Cardiac septum (tissue), 1 donor: ENCODE data around the gene KDM7A. TPM values are rescaled to one million over a fixed set of nuclear protein-coding genes. Genes with fewer than 3 reads are reported as not detected.
"Not testable (repeated sequence)": the region's sequence is repeated elsewhere in the genome, so short reads cannot be mapped to it uniquely, and the experiment has no call there.

Experiments used
- DNase-seq: peaks from one replicate; pipeline ENCODE4 v3.0.0-alpha.2; 2020; ENCODE audit warnings: low spot score
- intact Hi-C: fragments of 100-400 bp; cut with DNase I; formaldehyde crosslinking; loops from one replicate; pipeline ENCODE4 v1.14.0; 2022
- total RNA-seq: library from RNA; stranded (reverse); fragmentation: NEBNext Ultra II Directional; extraction: Animal tissue kit (Norgen Biotek cat#: 25700); gene quantifications from one replicate; pipeline ENCODE4 v1.2.1, GENCODE V29; 2021
- donor health status: DM: no; HTN: no; CAD: no.

KDM7A gene
- total RNA-seq, 1 donor from 2014 or later = 11.8 TPM

DNA sequence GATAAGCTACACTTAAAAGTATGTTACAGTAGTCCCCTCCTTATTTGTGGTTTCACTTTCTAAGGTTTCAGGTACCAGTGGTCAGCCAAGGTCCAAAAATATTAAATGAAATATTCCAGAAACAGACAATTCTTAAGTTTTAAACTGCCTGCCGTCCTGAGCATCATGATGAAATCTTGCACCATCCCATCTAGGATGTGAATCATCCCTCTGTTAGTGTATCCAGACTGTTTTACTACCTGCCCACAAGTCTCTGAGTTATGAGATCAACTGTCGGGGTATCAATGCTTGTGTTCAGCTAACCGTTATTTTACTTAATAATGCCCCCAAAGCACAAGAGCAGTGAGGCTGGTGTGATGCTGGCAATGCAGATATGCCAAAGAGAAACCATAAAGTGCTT is 11.4 kb downstream of the KDM7A start:
- intact Hi-C loops = no loop called here
- DNase-seq = no peak

DNA sequence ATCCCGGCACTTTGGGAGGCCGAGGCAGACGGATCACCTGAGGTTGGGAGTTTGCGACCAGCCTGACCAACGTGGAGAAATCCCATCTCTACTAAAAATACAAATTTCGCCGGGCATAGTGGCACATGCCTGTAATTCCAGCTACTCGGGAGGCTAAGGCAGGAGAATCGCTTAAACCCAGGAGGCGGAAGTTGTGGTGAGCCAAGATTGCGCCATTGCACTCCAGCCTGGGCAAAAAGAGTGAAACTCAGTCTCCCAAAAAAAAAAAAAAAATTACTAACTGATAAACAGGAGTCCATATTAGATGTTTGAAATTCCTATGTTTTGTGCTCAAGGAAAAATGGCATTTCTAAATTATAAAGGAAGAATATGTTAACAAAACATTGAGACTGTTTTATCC is 14.7 kb downstream of the KDM7A start:
- DNase-seq, intact Hi-C loops: not testable (repeated sequence)

DNA sequence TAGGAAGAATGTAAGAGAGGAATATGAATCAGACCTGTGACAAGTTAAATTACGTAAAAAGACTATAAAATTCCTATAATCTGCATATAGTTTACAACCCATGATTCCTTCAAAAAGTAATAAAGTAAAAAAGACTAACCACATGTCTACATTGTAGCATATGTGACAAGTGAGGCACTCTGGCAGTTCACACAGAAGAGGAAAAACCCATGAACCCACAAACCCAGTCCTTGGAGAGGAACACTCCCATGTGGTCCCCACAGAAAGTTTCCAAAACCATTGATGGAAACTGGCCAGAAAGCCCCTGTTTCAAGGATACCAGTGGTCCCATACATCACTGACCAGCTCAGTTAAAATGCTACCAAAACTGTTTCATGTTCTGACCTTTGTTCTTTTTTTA is 15.7 kb downstream of the KDM7A start:
- intact Hi-C loops = no loop called here

DNA sequence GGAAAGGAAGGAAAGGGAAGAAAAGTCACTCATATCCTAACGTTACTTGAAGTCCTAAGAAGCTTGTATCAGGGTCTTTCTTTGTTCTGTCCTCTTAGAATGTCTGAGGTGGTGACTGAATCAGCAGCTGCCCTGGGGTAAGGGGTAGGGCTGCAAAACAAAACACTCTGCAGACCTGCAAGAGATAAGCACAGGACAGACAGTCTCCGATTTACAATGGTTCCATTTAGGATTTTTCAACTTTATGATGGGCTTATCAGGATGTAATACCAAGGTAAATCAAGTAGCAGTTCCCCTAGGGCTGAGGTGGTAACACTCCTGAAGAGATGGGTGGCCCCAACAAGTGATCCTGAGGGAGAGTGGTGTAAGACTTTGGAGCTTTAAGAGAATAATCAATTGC is 16.5 kb downstream of the KDM7A start:
- no peak for DNase-seq
- intact Hi-C loops = no loop called here

More for the DNA sequence above, 15.7 kb downstream of the KDM7A start:
- DNase-seq = no peak

DNA sequence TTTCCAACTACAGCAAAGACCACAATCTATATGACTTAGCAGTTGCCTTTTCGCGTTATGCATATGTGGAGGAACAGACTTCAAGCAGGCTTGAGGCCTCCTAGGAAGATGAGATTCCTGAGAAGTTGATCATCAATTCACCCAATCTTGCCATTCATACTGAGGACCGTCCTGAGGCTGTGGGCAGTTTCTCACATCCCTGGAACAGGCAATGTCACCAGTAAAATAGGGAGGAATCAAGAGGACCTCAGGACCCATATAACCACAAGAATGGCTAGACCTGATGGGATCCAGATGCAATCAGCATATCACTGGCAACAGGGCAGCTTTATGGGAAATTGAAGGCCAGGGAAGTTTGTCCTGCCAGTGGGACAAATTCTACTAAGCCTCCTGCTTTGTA is 17.3 kb downstream of the KDM7A start:
- DNase-seq = no peak
- intact Hi-C loops = no loop called here

DNA sequence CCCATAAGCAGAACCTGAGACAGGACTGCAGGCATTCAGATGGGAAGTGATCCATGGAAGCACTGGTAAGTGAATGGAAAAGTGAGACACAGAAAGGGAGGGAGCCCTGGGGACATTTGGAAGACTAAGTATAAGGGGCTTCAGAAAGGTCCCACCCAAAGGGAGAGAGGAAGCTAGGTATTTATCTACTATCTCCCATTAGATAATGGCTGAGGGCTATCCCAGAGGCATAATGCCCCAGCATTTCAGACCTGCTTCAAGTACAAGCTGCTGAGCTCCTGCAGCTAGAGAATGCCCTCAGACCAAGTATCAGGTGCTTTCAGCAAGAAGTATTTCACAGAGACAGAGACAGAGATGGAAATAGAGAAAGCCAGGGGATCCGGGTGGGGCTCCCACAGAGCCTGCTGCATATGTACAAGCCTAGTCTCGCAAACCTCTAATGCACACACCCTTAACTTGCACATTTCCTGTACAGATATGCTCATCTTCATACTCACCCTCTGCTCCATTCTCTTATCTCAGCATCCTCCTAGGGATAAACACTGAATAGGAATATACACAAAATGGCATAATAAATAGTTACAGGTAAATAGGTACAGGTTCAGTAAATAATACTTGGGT is 20.2 kb downstream of the KDM7A start:
- intact Hi-C loops = no loop called here
- no peak for DNase-seq

DNA sequence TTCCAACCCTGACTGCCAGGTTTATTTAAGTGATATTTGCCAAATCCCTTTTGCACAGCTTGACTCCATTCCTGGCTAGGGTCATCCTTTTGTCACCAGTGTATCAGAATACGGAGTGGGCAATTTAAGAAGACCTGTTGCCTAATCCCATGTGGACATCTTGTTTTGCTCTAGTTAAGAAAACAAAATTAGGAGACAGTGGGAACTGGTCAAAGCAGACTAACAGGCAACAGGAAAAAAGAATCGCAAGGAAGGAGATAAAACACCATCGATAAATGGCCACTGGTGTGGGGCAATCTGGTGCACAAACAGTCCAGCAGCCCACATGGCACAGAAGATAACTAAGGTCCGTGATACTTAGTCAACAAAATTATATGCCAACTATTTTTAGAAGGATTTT is 21.4 kb downstream of the KDM7A start:
- DNase-seq = no peak
- intact Hi-C loops = no loop called here

DNA sequence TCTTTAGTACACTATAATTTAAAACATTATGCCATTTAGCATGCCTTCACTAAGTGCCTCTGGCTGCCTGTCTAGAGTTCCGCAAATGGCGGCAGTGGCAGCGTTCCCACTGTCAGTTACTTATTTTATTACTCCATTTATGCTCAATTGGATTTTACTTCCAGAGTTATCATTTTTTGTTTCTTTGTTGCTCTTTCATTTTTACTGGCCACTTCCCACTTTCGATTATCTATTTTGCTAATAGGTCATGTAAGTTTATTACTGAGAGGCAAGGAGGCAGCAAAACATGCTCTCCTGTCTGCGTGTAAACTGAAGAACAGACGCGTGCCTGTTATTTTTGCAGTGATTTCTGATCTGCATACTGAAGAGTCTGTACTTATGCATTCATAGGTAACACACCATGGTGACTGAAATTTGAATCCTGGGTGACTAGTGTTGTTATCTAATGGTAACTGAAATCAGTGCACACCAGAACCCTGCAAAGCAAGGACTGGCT is 23.1 kb downstream of the KDM7A start:
- DNase-seq = no peak
- intact Hi-C loops = no loop called here

DNA sequence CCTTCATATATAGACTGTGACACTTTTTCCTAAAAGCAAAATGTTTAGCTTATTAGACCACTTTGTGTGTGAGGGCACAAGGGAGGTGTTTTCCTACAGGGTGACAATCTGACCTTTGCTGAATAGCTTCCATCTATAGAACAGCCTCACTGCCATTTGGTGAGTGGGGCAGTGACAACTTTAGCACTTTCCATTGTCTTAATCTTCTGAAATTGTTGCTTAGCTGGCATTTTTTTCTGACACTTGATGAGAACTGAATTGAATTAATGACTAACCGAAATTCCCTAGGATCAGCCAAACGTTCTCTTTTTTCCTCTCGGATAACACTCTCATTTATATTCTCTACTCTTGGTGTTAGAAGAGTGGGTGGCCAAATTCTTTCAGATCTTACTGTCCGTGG is 30.2 kb downstream of the KDM7A start:
- DNase-seq = no peak
- intact Hi-C loops = no loop called here

DNA sequence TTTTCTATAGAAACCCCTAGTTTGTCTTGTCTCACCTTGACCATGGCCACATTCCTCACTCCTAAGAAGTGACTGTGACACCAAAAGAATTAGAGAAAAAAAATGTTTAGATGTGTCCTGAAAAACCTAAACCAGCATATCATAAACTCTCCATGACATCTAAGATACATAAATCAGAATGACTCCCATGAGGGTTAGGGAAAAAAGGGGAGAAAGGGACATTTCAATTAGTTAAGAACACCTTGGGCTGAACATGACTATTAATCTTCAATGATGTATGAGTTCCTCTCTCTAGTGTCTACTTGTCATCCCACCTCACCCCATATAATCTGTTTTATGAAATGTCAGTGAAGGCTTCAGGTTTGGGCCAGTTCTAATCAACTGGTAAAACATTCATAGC is 31.1 kb downstream of the KDM7A start:
- intact Hi-C loops = no loop called here
- DNase-seq = no peak

DNA sequence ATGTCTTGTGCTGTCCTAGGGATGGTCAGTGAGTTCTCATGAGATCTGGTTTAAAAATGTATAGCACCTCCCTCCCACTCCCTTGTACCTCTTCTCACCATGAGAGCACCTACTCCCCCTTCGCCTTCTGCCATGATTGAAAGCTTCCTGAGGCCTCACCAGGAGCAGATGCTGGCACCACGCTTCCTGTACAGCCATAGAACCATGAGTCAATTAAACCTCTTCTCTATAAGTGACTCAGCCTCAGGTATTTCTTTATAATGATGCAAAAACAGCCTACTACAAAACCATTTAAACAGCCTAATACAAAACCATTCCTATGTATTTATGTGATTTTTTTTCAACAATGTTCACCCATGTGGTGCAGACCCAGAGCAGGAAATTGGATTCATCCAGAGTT is 32.0 kb downstream of the KDM7A start:
- DNase-seq = no peak
- intact Hi-C loops = no loop called here

DNA sequence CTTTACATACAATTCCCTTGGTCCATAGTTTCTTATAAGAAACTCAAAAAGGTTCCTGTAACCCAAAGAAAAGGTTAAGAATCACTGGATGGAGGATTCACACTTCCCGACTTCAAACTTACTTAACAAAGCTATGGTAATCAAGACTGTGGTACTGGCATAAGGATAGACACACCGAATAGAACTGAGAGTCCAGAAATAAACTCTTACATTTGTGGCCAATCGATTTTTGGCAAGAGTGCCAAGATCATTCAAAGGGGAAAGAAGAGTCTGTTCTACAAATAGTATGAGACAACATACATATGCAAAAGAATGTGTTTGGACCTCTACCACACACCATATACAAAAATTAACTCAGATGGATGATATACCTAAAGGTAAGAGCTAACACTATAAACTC is 32.8 kb downstream of the KDM7A start:
- DNase-seq = no peak
- intact Hi-C loops = no loop called here

DNA sequence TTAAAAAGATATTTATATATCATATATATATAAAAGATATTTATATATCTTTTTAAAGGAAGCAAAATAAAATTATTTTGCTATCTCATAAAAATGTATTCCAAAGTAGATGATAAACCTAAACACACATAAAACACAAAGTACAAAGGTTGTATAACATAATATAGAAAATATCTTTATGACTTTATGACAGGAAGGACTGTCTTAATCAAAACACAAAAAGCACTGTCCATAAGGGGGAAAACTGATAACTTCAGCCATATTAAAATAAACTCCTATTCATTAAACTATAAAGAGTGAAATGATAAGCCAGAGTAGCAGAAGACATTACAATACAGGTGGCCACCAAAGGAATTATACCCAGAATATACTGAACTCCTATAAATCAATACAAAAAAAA is 34.8 kb downstream of the KDM7A start:
- intact Hi-C loops = no loop called here

DNA sequence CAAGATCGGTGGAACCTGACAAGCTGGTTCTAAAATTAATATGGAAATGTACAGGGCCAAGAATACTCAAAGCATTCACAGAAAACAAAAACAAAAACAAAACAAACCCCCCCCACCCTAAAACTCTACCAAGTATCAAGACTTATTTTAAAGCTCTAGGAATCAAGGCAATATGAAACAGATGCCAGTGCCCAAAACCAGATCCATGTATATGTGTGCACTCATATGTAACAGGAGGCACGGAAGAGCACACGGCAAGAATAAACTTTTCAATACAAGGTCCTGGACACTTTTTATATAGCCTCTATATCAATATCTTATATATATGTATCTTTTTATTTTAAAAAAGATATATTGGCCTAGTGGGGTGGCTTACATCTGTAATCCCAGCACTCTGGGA is 35.5 kb downstream of the KDM7A start:
- no peak for DNase-seq
- intact Hi-C loops = no loop called here

More for the DNA sequence above, 34.8 kb downstream of the KDM7A start:
- no peak for DNase-seq

DNA sequence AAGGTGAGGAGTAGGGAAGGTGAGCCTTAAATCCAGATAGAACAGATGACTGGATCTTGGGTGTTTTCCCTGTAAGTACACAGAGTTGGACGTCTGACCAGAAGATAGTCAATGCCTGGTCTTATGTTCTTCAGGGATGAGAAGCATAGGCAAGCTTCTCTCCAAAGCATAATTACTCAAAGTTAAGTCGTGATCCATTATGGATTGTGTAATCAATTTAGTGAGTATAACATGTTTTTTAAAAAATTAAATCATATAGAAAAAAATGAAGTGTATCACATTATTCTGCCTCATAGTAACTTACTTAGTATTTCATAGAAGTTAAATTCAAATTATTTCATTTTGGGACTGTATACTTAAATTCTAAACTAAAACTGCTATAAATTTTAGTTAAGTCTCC is 39.7 kb downstream of the KDM7A start:
- intact Hi-C loops = no loop called here
- DNase-seq = no peak

DNA sequence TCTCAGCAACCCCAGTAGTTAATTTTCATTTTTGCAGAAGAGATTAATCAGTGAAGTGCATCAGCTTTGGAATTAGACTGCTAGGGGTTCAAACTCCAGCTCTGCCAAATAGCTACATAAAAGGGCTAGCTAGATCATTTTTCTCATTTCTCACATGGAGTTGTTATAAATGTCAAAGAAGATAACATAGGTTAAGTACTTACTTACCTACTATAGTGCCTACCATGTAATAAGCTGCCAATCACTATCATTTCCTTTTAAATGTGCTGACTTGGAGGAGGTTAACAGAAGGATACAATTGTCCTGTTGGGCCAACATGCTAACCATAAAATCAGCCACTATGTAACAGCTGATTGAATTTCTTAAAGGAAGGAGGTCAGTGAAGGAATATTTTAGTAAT is 40.7 kb downstream of the KDM7A start:
- intact Hi-C loops = no loop called here
- no peak for DNase-seq

DNA sequence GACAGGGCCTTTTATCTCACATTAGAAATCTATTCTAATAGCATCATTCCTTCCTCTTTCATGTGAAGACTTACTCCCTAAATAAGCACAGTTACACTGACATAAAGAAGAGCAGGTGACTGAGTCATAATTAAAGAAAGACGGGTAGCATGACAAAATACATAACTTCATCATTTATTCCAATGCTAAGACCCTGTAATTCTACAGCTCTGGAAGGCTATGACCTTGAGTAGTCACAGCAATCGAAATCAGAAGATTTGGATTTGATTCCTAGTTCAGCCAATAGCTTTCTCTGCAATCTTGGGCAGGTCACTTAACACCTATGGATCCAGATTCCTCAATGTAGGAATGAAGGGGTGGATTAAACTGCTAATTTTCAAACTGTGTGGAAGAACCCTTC is 42.7 kb downstream of the KDM7A start:
- DNase-seq = no peak
- intact Hi-C loops = no loop called here

DNA sequence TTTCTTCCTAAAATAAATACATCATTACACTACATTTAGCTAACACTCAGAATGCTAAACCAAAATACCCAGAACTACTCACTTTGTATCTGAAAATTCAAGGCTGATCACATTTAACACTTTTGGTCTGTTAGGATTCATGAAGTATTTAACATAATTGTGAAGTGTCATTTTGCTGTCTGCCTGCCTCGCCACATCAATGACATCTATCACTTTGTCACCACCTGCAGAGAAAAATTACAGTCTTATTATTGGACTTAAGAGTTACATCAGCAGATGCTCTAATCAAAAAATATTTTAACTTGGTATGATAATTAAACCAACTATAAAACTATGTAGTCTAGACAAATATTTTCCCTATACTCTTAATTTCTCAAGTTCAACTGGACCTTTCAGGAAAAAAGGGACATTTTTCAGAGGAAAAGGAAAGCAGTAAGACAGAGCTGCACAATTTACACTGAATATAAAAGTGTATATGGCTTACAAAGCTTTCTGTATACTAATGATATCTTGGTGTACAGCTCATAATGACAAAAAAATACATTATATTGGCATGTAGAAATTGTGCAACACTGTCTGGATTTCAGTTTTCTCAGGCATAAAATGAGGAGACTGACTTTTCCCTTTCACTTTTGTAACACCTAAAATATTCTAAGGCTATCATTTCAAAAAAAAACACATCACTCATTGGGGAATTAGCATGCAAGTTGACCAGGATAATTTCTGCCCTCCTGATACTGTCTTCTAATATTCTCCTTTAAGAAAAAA is 49.2 kb downstream of the KDM7A start:
- no peak for DNase-seq
- intact Hi-C loops = no loop called here

DNA sequence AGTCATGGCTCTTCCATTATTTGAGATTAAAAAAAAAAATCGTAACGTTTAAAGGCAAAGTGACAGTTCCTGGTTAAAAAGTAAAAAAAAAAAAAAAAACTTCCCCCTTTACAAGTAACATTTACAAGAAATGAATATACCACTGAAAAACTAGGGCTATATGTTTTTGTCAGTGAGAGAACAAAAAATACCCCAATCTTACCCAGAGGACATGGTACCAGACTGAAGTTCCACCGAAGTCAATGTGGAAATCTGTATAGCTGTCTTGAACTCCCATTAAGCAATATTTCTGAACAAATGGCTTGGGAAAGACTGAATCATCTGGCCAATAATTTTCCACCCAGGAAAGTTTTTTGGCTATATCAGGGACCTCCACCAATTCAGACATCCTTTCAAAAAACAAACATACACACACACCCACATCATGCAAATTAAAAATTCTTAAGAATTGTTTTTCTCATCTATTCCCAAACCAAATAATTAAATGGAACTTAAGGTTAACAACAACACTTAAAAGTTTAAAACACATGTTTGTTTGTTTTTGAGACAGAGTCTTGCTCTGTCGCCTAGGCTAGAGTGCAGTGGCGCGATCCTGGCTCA is 50.2 kb downstream of the KDM7A start:
- intact Hi-C loops = no loop called here
- DNase-seq = no peak

DNA sequence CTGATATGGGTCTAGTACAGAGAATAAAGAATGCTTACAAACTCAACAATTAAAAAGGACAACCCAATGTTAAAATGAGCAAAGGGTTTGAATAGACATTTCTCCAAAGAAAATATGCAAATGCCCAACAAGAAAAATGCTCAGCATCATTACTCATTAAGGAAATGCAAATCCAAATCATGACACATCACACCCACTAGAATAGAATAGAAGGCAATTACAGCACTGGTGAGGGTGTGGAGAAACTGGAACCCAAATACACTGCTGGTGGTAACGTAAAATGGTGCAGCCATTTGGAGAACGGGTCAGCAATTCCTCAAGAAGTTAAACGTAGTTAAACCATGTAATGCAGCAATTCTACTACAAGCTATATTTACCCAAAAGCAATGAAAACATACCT is 53.8 kb downstream of the KDM7A start:
- DNase-seq = no peak
- intact Hi-C loops = no loop called here

DNA sequence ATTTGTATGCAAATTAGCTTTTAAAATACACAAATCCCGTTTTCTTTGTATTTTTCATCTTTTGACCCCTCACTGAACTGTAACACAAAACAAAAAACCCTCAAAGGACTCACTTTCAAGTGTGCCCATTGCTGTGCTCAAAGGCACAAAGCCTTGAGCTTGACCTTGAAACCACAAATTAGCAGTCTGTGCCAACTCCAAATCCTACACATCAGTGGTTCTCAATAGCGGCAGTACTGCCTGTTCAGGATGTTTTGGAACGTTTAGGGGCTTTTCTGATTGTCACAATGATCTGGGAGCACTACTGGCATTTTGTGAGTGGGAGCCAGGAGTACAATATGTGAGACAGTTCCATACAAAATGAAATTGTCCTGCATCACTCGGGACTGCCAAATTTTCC is 55.5 kb downstream of the KDM7A start:
- intact Hi-C loops = no loop called here
- no peak for DNase-seq
